Nephron progenitor cell (in vitro differentiated cells): Measurements from ENCODE around the gene PLA2G15.

Experiments
- DNase-seq: peaks from one replicate; pipeline ENCODE4 v3.0.0; 2021
- H3K27ac Mint-ChIP-seq: 2 replicates; pipeline ENCODE4 v1.8.0; 2021; ENCODE audit warnings: mild to moderate bottlenecking, moderate library complexity, mixed read lengths
- H3K27me3 Mint-ChIP-seq: 2 replicates; pipeline ENCODE4 v1.8.0; 2021; ENCODE audit warnings: mild to moderate bottlenecking, low read depth, mixed read lengths; ENCODE audit not compliant: poor library complexity
- H3K36me3 Mint-ChIP-seq: 2 replicates; pipeline ENCODE4 v1.8.0; 2021; ENCODE audit warnings: low read depth, mixed read lengths
- H3K4me1 Mint-ChIP-seq: 2 replicates; pipeline ENCODE4 v1.8.0; 2021; ENCODE audit warnings: mixed read lengths
- H3K4me3 Mint-ChIP-seq: 2 replicates; pipeline ENCODE4 v1.8.0; 2021; ENCODE audit warnings: mild to moderate bottlenecking, moderate library complexity, mixed read lengths
- H3K9me3 Mint-ChIP-seq: 2 replicates; pipeline ENCODE4 v1.8.0; 2021; ENCODE audit warnings: mild to moderate bottlenecking, moderate library complexity, mixed read lengths
- TF ChIP-seq, protein P1 (sequence below): fragments of 200-600 bp; sonication (generic); IDR thresholded peaks from 2 replicates; pipeline ENCODE4 v1.5.0; 2021; ENCODE audit warnings: antibody characterized with exemption

The PLA2G15 gene

DNA sequence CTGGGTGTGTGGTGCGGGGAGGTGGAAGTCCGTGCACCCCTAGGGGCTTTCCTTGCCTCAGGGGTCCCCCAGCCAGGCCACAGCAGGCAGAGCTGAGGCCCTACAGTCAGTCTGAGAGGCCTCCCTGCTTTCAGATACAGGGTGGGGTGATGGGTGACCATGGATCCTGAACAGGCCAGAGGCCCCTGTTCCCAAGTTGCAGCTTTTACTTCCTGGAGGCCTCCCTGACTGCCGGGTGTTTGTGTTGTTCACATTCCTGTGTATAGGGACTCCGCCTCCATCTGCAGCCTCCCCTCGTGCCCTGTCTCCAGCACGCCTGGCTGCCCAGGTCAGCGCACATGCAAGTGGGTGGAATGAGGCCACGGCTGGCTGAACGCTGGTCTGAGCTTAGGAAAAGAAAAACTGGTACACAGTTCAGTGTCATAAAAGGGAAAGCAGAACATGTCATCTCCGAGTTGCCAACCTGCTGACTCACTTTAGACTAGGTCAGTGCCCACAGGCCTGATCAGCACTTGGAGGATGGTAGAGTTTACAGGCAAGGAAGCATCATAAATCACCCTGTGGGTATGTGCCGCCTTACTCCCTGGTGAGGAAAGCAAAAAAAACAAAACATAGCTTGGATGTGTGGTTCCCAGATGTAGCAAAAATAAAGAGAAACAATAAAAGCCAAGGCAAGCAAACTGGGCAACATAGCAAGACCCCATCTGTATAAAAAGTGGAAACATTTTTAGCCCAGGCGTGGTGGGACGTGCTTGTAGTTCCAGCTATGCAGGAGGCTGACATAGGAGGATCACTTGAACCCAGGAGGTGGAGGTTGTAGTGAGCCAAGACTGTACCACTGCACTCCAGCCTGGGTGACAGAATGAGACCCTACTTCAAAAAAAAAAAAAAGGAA lies 13.0 kb downstream of the PLA2G15 start:
- Mint-ChIP-seq H3K4me3 (peak overlapping the region; percentile 35), H3K9me3 (no peaks in the 10 kb centered on the region), H3K36me3 (peaks cover 6% of the 10 kb centered on the region), H3K27ac (peak overlapping the region; percentile 97), H3K27me3 (peaks cover 6% of the 10 kb centered on the region), H3K4me1 (peaks cover 20% of the 10 kb centered on the region)
- DNase-seq, result peak; percentile 76
- TF ChIP-seq, protein P1, sequence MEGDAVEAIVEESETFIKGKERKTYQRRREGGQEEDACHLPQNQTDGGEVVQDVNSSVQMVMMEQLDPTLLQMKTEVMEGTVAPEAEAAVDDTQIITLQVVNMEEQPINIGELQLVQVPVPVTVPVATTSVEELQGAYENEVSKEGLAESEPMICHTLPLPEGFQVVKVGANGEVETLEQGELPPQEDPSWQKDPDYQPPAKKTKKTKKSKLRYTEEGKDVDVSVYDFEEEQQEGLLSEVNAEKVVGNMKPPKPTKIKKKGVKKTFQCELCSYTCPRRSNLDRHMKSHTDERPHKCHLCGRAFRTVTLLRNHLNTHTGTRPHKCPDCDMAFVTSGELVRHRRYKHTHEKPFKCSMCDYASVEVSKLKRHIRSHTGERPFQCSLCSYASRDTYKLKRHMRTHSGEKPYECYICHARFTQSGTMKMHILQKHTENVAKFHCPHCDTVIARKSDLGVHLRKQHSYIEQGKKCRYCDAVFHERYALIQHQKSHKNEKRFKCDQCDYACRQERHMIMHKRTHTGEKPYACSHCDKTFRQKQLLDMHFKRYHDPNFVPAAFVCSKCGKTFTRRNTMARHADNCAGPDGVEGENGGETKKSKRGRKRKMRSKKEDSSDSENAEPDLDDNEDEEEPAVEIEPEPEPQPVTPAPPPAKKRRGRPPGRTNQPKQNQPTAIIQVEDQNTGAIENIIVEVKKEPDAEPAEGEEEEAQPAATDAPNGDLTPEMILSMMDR, result no peak

DNA sequence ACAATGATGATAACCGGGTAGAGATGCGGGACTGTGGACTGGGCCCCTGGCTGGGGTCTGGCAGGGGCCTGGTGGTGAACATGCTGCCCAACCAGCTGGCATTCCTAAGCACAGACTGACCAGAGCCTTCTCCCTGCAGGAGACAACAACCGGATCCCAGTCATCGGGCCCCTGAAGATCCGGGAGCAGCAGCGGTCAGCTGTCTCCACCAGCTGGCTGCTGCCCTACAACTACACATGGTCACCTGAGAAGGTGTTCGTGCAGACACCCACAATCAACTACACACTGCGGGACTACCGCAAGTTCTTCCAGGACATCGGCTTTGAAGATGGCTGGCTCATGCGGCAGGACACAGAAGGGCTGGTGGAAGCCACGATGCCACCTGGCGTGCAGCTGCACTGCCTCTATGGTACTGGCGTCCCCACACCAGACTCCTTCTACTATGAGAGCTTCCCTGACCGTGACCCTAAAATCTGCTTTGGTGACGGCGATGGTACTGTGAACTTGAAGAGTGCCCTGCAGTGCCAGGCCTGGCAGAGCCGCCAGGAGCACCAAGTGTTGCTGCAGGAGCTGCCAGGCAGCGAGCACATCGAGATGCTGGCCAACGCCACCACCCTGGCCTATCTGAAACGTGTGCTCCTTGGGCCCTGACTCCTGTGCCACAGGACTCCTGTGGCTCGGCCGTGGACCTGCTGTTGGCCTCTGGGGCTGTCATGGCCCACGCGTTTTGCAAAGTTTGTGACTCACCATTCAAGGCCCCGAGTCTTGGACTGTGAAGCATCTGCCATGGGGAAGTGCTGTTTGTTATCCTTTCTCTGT lies 14.0 kb downstream of the PLA2G15 start:
- H3K4me1 Mint-ChIP-seq, result peaks cover 29% of the 10 kb centered on the region

GRCh38 chr16:68263559-68264127 lies 18.5 kb downstream of the PLA2G15 start:
- TF ChIP-seq, protein P1, result no peak
- peaks cover 4% of the 10 kb centered on the region for H3K27me3 Mint-ChIP-seq
- DNase-seq, result no peak
- peak overlapping the region; percentile 92 for H3K4me3 Mint-ChIP-seq
- H3K36me3 Mint-ChIP-seq, result peaks cover under 1% of the 10 kb centered on the region
- peaks cover 48% of the 10 kb centered on the region for H3K4me1 Mint-ChIP-seq
- no peaks in the 10 kb centered on the region for H3K9me3 Mint-ChIP-seq
- peak overlapping the region; percentile 89 for H3K27ac Mint-ChIP-seq

More for the DNA sequence above, 14.0 kb downstream of the PLA2G15 start:
- H3K27ac Mint-ChIP-seq, result no peak overlapping the region
- peaks cover 6% of the 10 kb centered on the region for H3K27me3 Mint-ChIP-seq
- TF ChIP-seq, protein P1, result no peak
- H3K4me3 Mint-ChIP-seq, result no peak overlapping the region
- peaks cover 6% of the 10 kb centered on the region for H3K36me3 Mint-ChIP-seq
- H3K9me3 Mint-ChIP-seq, result no peaks in the 10 kb centered on the region
- no peak for DNase-seq

DNA sequence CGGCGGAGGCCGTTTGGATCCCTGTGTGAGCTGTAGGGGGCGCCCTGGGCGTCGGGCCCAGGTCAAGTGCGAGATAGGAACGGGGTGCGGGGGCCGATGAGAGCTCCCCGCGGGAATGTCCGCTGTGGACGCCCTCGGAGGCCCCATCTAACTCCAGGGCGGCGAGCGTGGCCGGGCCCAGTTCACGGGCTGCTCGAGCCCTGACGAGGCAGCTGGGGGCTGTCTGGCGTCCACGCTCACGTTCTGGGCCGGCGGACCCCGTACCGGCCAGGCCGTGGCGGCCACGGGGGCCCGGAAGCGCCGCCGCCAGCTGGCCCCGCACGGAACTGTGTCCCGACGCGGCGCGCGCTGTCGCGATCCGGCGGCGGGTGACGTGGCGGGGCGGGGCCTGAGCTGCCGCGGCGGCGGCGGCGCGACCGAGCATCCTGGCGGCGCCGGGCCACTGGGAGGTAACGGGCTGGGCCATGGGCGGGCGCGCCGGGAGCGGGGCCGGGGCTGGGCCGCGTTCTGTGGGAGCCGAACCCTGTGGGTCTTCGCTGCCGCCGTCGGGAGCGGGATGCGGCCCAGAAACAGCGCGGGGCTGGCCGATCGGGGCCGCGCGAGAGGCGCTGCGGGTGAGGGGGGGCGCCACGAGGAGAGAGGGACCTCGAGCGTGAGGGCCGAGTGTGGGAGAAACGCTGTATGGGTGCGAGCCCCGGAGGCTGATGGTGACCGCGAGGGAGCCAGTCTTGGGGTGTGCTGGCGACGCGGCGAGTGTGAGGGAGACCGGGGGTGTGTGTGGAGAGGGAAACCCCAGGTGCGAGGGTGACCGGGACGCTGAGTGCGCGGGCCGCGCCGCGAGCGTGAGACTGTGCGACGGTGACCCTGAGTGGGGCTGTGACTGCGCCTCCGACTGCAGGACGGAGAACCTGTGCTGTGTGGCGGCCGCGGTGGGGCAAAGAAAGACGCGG lies 19.2 kb downstream of the PLA2G15 start, which contains the start of gene SLC7A6:
Gene SLC7A6 (plus strand): TSS at position 399 of the 950 bp plus-strand sequence. CDS start 10,201 bp downstream, outside the sequence.
- peak; percentile 89 for DNase-seq
- H3K9me3 Mint-ChIP-seq, result no peaks in the 10 kb centered on the region
- H3K27me3 Mint-ChIP-seq, result peaks cover 3% of the 10 kb centered on the region
- peak within 1 kb of the TSS; percentile 89 for H3K27ac Mint-ChIP-seq
- peaks cover 53% of the 10 kb centered on the region for H3K4me1 Mint-ChIP-seq
- TF ChIP-seq, protein P1, result peak; percentile 52
- no peaks in the 10 kb centered on the region for H3K36me3 Mint-ChIP-seq
- peak within 1 kb of the TSS; percentile 92 for H3K4me3 Mint-ChIP-seq
